Endothelial cell of umbilical vein (primary cell): ENCODE data around the gene AFTPH. TPM values are rescaled to one million over a fixed set of nuclear protein-coding genes. Genes with fewer than 3 reads are reported as not detected.

Source experiments
- BruUV-seq: library from RNA; stranded (reverse); fragments of 400-500 nt; replicated peaks from 2 replicates; lab custom pipeline; 2021; lab: Mats Ljungman, UMichigan
- CTCF ChIA-PET: fragments of 300-600, 350-600 bp; sonication (Branson Sonifier 250); formaldehyde crosslinking; loops from one replicate; lab custom pipeline; 2021; ENCODE audit warnings: antibody characterized with exemption, inconsistent platforms; lab: Charles Lee
- POLR2A ChIA-PET: fragments of 300-600, 350-600 bp; sonication (Branson Sonifier 250); formaldehyde crosslinking; loops from one replicate; lab custom pipeline; 2021; ENCODE audit warnings: antibody characterized with exemption, inconsistent platforms; lab: Charles Lee
- DNase-seq: peaks from one replicate; pipeline ENCODE4 v3.0.0-alpha.2; 2011; ENCODE audit warnings: low read depth, low spot score
- FAIRE-seq: peaks from 2 replicates; lab custom pipeline; 2011; peaks lifted over from hg19 to GRCh38; lab: Jason Lieb, UNC
- H2AFZ ChIP-seq: 2 replicates; pipeline ENCODE4 v1.6.0; 2012; ENCODE audit warnings: low read depth, low read length, control low read depth, inconsistent platforms
- H3K27ac ChIP-seq: 2 replicates; pipeline ENCODE4 v1.5.1; 2011; ENCODE audit warnings: low read depth, mild to moderate bottlenecking, control low read depth, low read length, moderate library complexity; ENCODE audit not compliant: insufficient read depth
- H3K27me3 ChIP-seq, 2 experiments: 2 replicates each; pipeline versions ENCODE4 v1.6.0 to v1.6.1; 2011; ENCODE audit warnings: low read length in 2 of 2, mixed read lengths in 1 of 2; ENCODE audit not compliant: control insufficient read depth in 2 of 2, insufficient read depth in 2 of 2
- H3K36me3 ChIP-seq, 2 experiments: 2 replicates in 1 of 2; 3 replicates in 1 of 2; pipeline ENCODE4 v1.5.1; 2011; ENCODE audit warnings: low read length in 2 of 2, mild to moderate bottlenecking in 1 of 2, moderate library complexity in 1 of 2; ENCODE audit not compliant: control insufficient read depth in 2 of 2, insufficient read depth in 2 of 2; ENCODE audit errors: extremely low read depth in 1 of 2
- H3K4me1 ChIP-seq: 3 replicates; pipeline ENCODE4 v1.5.1; 2011; ENCODE audit warnings: mild to moderate bottlenecking, low read length; ENCODE audit not compliant: control insufficient read depth, insufficient read depth; ENCODE audit errors: extremely low read depth
- H3K4me2 ChIP-seq: 2 replicates; pipeline ENCODE4 v1.6.1; 2011; ENCODE audit warnings: low read length, control low read depth, mixed read lengths; ENCODE audit not compliant: insufficient read depth
- H3K4me3 ChIP-seq, 3 experiments: fragments of 200-600 bp in 1 of 3; sonication (generic), shearing (Covaris generic) in 1 of 3; replicated peaks in 1 of 3; 2 replicates each; pipeline ENCODE4 v1.5.1; 2011 to 2016; ENCODE audit warnings: control low read depth in 3 of 3, low read length in 3 of 3, mild to moderate bottlenecking in 2 of 3, inconsistent platforms in 1 of 3, low read depth in 1 of 3, moderate library complexity in 1 of 3; ENCODE audit not compliant: insufficient read depth in 1 of 3
- H3K79me2 ChIP-seq: 2 replicates; pipeline ENCODE4 v1.6.0; 2012; ENCODE audit warnings: low read length, inconsistent platforms; ENCODE audit not compliant: control insufficient read depth, insufficient read depth
- H3K9ac ChIP-seq: replicated peaks from 2 replicates; pipeline ENCODE3; 2011; ENCODE audit warnings: low read length, control low read depth; ENCODE audit not compliant: insufficient read depth; ENCODE audit errors: extremely low read depth
- H3K9me1 ChIP-seq: replicated peaks from 3 replicates; pipeline ENCODE4 v1.6.0; 2011; ENCODE audit warnings: mild to moderate bottlenecking, low read length; ENCODE audit not compliant: control insufficient read depth, insufficient read depth; ENCODE audit errors: extremely low read depth
- H3K9me3 ChIP-seq: replicated peaks from 2 replicates; pipeline ENCODE4 v1.5.1; 2012; ENCODE audit warnings: low read length, inconsistent platforms; ENCODE audit not compliant: control insufficient read depth, insufficient read depth
- H4K20me1 ChIP-seq: replicated peaks from 2 replicates; pipeline ENCODE3; 2011; ENCODE audit warnings: mild to moderate bottlenecking, low read length; ENCODE audit not compliant: control insufficient read depth, insufficient read depth; ENCODE audit errors: extremely low read depth
- CTCF ChIP-seq, 2 donors: IDR thresholded peaks; 1 replicate in 1 of 2; 2 replicates in 1 of 2; pipeline ENCODE4 v1.5.1; 2011; ENCODE audit warnings: low read length in 2 of 2, mild to moderate bottlenecking in 2 of 2, moderate library complexity in 2 of 2, control low read depth in 1 of 2, inconsistent platforms in 1 of 2, low read depth in 1 of 2; ENCODE audit not compliant: insufficient read depth in 1 of 2; ENCODE audit errors: extremely low read depth in 1 of 2
- EZH2 ChIP-seq: IDR thresholded peaks from 2 replicates; pipeline ENCODE4 v1.6.1; 2012; ENCODE audit warnings: borderline replicate concordance, low read depth, mild to moderate bottlenecking, moderate library complexity, low read length, inconsistent platforms; ENCODE audit not compliant: severe bottlenecking
- FOS ChIP-seq: IDR thresholded peaks from 2 replicates; pipeline ENCODE4 v1.6.1; 2011; ENCODE audit warnings: mild to moderate bottlenecking, low read length, moderate library complexity, borderline replicate concordance; ENCODE audit not compliant: insufficient read depth
- GATA2 ChIP-seq: IDR thresholded peaks from 2 replicates; pipeline ENCODE4 v1.7.0; 2011; ENCODE audit warnings: low read depth, mild to moderate bottlenecking, moderate library complexity, mixed read lengths, low read length; ENCODE audit not compliant: insufficient read length, insufficient read depth
- JUN ChIP-seq: IDR thresholded peaks from 2 replicates; pipeline ENCODE4 v1.6.1; 2011; ENCODE audit warnings: borderline replicate concordance, low read depth; ENCODE audit not compliant: insufficient read length, insufficient read depth
- MAX ChIP-seq: IDR thresholded peaks from 2 replicates; pipeline ENCODE4 v1.6.1; 2011; ENCODE audit not compliant: insufficient read depth, insufficient read length
- MYC ChIP-seq: IDR thresholded peaks from one replicate; pipeline ENCODE4 v1.6.1; 2011; ENCODE audit warnings: mild to moderate bottlenecking, low read depth, low read length
- POLR2A ChIP-seq: IDR thresholded peaks from 2 replicates; pipeline ENCODE4 v1.6.1; 2012; ENCODE audit warnings: low read depth, mild to moderate bottlenecking, control low read depth, low read length
- POLR2AphosphoS5 ChIP-seq: IDR thresholded peaks from 2 replicates; pipeline ENCODE4 v1.6.1; 2012; ENCODE audit warnings: low read depth, mild to moderate bottlenecking, control low read depth, low read length, moderate library complexity; ENCODE audit not compliant: insufficient read depth
- dilution Hi-C: fragments of 300-500 bp; cut with MboI; formaldehyde crosslinking; loops from one replicate; pipeline ENCODE4 v1.15.0; 2019; ENCODE audit warnings: low sequenced_read_pairs; ENCODE audit not compliant: extremely low pct_ligation_motif_present
- intact Hi-C: fragments of 100-400 bp; cut with micrococcal nuclease; formaldehyde crosslinking; loops from one replicate; pipeline ENCODE4 v1.10.0; 2022
- polyA plus RNA-seq, 4 experiments: library from polyadenylated mRNA; depleted of rRNA in 3 of 4; stranded (reverse) in 3 of 4; unstranded in 1 of 4; fragments of >200 nt; gene quantifications; 2 replicates each; pipeline versions ENCODE4 v1.2.1 to v1.2.3, GENCODE V29; 2011 to 2012; ENCODE audit warnings: missing spikeins in 1 of 4
- total RNA-seq: library from RNA; stranded (reverse); gene quantifications from 2 replicates; pipeline ENCODE4 v1.2.3, GENCODE V29; 2021

Gene AFTPH
- total and polyA plus RNA-seq, 2 donors (not counting 3 experiments of a cell fraction or from before 2014, with no cell fraction given) = 6.9 to 15.3 TPM

GRCh38 chr2:64554117-64554516 lies 30.0 kb downstream of the AFTPH start:
- Histone ChIP-seq H3K27me3 (no peaks in the 10 kb centered on the region), H3K4me1 (no peaks in the 10 kb centered on the region), H3K9ac (no peak overlapping the region), H2AFZ (no peak overlapping the region), H3K9me1 (no peaks in the 10 kb centered on the region), H3K4me3 (no peak overlapping the region), H3K79me2 (no peaks in the 10 kb centered on the region), H3K4me2 (no peak overlapping the region), H3K9me3 (no peaks in the 10 kb centered on the region), H3K36me3 (peaks cover 0 to 3% of the 10 kb centered on the region in 2 experiments), H4K20me1 (no peaks in the 10 kb centered on the region), H3K27ac (no peak overlapping the region)
- no TSS peak for BruUV-seq
- no peak for TF ChIP-seq JUN
- TF ChIP-seq MYC = no peak
- TF ChIP-seq GATA2 = no peak
- no peak for TF ChIP-seq EZH2
- TF ChIP-seq POLR2A = no peak
- TF ChIP-seq MAX = no peak
- no peak for TF ChIP-seq POLR2AphosphoS5
- no peak for TF ChIP-seq FOS
- no peak for TF ChIP-seq CTCF (IDR thresholded peaks at IDR 0.05; ENCODE audit: extremely low read depth in 1 of 2, insufficient read depth in 1 of 2, low read depth in 1 of 2, low read length in 2 of 2)
- CTCF ChIA-PET = interaction anchor here (0.7 to 1.8 kb wide), 8 partner anchors 8 to 635 kb away, joined by 3 to 5 read pairs (median 4); no protein-coding TSS in a partner anchor
- DNase-seq = no peak
- FAIRE-seq = no peak
- dilution Hi-C loops = no loop called here
- POLR2A ChIA-PET = no interaction called here
- intact Hi-C loops = no loop called here
